Stimulated activated CD8-positive, alpha-beta memory T cell treated with anti-CD3 and anti-CD28 coated beads, Interleukin-15, amount 100 ng/mL, for 1 hour (primary cell): ENCODE measurements around the gene AFTPH.

ENCODE experiments used
- DNase-seq: peaks from one replicate; pipeline ENCODE4 v3.0.0-alpha.2; 2020; ENCODE audit warnings: low read depth

Gene AFTPH

DNA sequence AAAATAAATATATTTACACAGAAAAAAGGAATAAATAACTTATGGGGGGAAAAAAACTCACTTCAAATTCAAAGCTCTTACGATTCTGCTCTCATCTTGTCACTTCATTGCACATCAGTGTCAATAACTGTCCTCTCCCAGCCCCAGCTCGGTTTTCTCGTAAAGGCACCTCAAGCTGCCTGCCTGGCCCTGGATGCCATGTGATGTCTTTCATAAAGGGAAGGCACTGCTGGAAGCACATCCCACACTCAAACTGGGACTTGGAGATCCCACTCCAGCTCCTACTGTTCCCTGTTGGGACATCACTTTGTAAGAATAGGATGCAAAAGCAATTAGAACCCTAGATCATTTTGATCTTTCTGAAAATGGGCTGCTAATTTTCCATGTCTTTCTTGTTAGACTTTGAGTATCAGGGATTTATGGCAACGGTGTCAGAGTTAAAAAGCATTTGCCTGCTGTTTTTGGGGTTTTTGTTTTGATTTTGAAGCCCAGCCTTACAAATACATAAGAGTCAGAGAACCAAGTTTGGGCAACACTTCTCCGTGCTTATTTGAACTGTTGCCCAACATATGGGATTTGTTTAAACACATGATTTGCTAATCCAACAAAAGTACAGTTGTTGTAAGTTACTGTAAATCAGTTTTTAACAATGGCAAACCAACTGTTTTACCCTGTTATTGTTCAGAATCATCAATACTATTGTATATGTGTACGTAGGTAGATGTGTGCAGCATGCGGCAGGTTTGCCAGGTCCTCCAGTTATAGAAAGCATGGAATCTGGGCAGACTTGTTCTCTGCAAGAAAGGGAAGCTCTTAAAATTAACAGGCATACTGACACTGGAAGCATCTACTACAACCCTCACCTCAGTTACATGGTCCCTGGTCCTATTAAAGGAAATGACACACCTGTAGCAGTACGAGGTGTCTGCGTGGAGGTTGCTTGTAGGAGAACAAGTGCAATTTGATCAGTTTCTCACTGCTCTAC is 109.0 kb downstream of the AFTPH start:
- no peak for DNase-seq

DNA sequence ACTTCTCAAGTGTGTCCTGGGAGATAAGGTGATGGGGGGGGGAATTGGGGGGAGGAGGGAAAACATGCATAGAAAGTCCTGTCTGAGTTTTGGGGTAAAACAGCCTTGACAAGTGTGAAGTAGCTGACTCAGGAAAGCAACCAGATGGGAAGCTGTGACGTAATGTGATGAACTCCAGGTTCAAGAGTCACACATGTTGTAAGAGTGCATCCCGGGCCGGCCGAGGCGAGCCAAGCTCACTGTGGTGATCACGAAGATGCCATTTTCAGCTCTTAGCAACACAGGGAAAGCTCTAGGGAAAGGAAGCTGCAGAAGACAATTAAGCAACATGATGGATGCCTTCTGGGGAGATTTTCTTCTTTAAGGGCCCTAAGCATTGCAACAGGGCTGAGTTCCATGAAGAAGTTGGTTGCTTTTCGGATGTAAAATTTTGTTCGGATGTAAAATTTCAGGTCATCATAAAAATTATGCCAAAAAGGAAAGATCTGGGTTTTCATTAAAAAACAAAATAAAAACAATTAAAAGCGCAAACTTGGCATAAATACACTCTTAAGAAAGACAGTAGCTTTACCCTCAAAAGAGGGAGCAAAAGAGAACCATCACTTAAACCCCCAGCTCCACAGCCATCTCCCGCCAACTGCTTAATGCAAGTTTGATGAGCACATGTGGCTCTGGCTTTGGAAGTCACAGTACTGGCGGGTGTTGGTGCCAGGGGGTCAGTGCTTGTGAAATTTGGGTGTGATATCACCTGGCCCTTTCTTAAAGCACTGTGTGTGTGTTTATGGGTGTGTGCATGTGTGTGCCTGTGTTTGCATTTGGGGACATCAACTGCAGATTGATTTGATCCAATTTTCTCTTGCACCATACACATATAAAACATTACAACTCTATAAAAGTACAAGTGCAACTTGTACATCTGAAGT is 110.5 kb downstream of the AFTPH start:
- no peak for DNase-seq

DNA sequence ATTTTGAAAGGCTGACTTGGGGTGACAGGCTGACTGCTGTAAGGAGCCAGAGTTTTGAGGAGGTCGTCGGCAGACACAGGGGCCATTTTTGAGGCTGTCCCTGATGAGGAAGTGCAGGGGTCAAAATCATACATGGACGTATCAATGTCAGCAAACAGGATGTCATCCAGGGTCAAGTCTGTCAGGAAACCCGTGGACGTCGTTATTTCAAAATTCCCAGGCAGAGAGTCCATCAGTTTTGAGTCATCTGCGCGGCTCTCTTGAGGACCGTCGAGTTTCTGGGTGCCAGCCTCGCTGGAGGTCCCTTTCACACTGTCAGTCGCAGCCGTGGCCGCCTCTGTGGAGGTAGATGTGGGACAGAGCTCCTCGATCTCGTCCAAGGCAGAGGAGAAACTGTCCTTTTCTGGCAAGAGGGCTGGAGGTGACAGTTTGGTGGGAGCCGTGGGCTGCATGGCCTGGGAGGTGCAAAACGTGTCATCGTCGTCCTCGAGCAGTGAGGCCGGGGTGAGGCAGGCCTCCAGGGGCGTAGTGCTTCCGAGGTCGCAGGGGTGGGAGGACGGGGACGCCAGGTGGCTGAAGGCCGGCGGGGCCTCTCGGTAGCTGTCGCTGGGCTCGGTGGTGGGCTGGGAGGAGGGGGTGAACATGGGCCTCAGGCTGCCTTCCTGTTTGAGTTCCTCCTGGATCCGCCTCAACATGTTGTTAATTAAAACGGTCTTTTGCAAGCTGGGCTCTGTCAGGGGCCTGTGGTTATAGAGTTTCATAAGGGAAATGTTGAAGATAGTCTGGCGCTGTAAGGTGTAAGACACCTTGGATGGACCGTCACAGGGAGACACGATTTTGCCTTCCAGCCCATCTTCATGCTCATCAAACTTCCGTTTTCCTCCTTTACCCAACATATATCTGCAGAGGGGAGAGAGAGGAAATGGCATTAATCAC is 112.1 kb downstream of the AFTPH start:
- DNase-seq = no peak

- DNase-seq = no peak
These were observed 113.0 kb downstream of the AFTPH start for GRCh38 chr2:64637000-64637635.

DNA sequence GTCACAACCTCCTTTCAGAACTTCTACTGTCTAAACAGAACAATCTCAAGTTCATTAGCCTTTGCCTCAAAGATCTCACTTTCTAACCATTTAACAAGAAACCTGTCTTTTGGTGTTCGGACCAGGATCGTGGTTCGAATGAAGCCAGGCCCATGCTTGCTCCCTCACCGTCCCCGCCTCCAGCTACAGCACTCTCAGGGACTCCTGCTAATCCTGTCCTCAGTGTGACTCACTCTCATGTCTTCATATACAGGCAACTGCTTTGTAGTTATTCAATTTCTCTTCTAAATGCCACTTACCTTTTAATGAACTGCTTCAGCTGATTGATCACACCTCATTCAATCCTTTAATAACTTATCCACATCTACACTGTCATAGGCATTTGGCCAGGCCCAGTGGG is 113.8 kb downstream of the AFTPH start:
- no peak for DNase-seq

DNA sequence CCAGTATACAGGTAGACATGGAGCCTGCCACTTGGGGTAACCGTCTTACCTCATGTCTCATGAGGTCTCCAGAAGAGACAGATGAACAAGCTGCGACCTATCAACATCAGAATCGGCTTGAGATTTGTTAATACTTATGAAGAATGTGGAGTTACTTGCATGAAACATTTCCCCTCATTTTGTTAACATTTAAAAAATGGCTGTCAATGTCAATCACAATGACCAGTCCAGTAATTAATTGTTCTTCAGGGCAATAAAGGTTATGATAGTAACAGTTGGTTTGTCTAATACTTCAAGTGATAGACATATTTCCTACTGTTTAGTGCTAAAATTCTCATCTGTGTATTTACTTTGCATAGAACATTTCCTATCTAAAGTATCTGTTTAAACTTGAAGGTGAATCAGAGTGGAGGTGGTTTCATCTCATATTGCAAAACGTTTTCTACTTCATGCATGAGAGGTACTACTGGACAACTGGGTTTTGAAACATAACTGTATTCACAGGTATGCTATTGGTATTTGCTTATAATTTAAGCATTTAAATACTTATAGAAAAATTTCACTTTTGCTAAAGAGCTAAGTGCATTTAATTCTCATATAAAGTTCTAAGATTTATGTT is 114.5 kb downstream of the AFTPH start:
- DNase-seq = no peak

GRCh38 chr2:64639691-64640090 is 115.6 kb downstream of the AFTPH start:
- DNase-seq = no peak

DNA sequence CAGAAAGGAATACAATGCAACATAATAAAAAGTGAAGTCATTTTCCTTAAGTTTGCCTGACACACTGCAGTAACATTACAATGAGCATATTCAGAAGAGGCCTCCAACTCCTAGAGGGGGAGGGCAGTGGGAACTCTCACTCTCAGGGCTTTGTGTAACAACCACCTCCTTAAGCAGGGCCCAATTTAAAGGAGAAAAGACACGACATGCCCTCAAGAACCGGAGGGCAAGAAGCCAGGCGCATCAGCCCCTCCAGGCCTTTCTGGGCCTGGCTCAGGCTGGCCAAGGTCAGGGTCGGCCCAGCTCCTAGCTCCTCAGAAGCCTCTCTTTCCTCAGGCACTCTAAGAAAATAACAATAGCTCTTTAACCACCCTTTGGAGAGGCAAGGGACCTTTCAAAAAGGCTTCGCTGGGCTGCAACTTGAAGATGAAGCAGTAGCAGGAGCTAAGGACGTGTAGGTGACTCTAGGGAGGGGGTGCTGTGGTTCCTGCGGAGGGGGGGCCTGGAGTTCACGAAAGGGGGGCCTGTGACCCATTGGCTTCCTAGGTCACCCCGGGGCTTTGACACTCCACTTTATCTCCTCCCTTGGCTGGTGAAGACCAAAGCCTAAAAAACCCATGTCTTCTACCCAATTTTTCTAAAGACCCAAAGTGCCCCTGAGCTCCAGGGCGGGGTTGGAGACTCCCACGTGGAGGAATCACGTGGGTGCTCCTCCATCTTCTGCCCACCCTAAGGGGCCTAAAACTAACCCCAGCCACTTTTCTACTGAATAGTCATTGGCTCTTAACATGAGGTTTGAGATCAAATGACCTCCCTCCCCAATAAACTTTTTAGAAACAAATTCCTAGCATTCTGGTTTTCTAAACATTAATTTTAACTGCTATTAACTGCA is 116.3 kb downstream of the AFTPH start:
- no peak for DNase-seq

GRCh38 chr2:64641599-64641998 is 117.5 kb downstream of the AFTPH start:
- no peak for DNase-seq
